Activated naive CD4-positive, alpha-beta T cell treated with anti-CD3 and anti-CD28 coated beads, Interleukin-2, amount 10 ng/mL, durations not matched to agents 7 days and 5 days (primary cell): ENCODE results near the gene TRAPPC5.

Experiments used
- CTCF ChIA-PET: fragments of 350-600 bp; sonication (Branson Sonifier 250); formaldehyde crosslinking; loops from one replicate; lab custom pipeline; 2021; ENCODE audit warnings: antibody characterized with exemption; lab: Charles Lee
- DNase-seq: peaks from one replicate; pipeline ENCODE4 v3.0.0-alpha.2; 2020
- H3K27ac Mint-ChIP-seq: one replicate; pipeline ENCODE4 v1.8.0; 2021; ENCODE audit warnings: mild to moderate bottlenecking, moderate library complexity, mixed read lengths
- H3K27me3 Mint-ChIP-seq: one replicate; pipeline ENCODE4 v1.8.0; 2021; ENCODE audit warnings: mild to moderate bottlenecking, mixed read lengths
- H3K36me3 Mint-ChIP-seq: one replicate; pipeline ENCODE4 v1.8.0; 2021; ENCODE audit warnings: mixed read lengths
- H3K4me1 Mint-ChIP-seq: one replicate; pipeline ENCODE4 v1.8.0; 2021; ENCODE audit warnings: mixed read lengths
- H3K4me3 Mint-ChIP-seq: one replicate; pipeline ENCODE4 v1.8.0; 2021; ENCODE audit warnings: mild to moderate bottlenecking, moderate library complexity, mixed read lengths
- H3K9me3 Mint-ChIP-seq: one replicate; pipeline ENCODE4 v1.8.0; 2021; ENCODE audit warnings: mixed read lengths

TRAPPC5 gene

DNA sequence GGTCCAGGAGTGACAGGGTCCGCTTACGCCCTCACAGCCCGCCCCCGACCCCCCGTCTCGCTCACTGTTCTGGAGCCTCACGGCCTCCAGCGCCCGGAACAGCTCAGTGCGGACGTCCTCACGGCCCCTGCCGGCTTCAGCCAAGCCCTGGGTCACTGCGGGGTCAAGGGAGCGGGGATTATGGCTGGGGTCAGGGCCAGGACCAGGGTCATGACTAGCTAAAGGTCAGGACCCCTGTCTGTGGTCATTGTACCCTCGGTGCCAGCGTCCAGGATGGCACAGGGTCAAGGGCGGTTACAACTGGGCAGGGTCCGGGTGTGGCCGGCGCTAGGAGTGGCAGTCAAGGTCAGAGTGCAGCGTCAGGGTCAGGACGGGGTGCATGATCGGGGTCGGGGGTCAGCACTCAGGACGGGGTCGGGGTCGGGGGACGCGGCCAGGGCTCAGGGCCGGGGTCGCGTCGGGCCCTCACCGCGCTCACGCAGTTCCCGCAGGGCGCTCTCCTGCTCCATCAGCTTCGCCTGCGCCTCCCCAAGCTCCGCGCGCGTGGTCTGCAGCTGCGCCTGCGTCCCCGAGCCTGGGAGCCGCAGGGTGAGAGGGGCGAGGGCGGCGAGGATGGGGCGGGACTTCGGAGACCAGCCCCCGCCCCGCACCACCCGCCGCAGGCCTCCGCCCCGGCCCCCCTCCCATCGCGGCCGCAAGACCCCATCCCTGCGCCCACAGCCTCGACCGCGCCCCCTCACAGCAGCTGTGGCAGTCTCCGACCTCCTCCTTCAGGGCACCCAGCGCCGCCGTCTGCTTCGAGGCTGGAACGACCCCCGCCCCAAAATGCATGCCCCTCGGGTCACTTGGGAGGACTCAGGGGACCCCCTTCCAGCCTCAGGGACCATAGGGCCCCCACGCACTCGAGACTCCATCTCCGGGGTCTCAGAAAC is 49.9 kb downstream of the TRAPPC5 start:
- Mint-ChIP-seq H3K27ac (no peak overlapping the region), H3K4me1 (no peaks in the 10 kb centered on the region), H3K4me3 (no peak overlapping the region), H3K36me3 (no peaks in the 10 kb centered on the region), H3K27me3 (peaks cover 72% of the 10 kb centered on the region), H3K9me3 (no peaks in the 10 kb centered on the region)
- CTCF ChIA-PET, result no interaction called here
- no peak for DNase-seq

DNA sequence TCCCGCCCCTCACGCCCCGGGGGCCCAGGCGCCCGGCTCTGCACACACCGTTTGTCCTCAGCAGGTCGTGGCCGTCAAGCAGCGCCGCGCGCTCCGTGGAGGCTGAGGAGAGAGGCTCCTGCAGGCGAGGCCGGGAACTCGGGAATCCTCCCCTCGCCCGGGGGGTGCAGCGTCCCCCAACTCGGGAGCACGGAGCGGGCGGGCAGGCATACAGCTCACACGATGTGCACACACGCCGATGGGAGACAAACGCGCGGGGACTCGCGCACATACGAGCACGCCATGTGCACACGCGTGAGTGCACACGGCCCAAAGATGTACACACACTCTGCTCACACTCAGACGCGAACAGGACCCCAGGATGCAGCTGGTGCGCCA is 50.6 kb downstream of the TRAPPC5 start:
- no peak for DNase-seq
- no peak overlapping the region for H3K4me3 Mint-ChIP-seq
- no peak overlapping the region for H3K27ac Mint-ChIP-seq
- no peaks in the 10 kb centered on the region for H3K4me1 Mint-ChIP-seq
- no peaks in the 10 kb centered on the region for H3K36me3 Mint-ChIP-seq
- H3K9me3 Mint-ChIP-seq, result no peaks in the 10 kb centered on the region
- CTCF ChIA-PET, result no interaction called here
- peaks cover 72% of the 10 kb centered on the region for H3K27me3 Mint-ChIP-seq

DNA sequence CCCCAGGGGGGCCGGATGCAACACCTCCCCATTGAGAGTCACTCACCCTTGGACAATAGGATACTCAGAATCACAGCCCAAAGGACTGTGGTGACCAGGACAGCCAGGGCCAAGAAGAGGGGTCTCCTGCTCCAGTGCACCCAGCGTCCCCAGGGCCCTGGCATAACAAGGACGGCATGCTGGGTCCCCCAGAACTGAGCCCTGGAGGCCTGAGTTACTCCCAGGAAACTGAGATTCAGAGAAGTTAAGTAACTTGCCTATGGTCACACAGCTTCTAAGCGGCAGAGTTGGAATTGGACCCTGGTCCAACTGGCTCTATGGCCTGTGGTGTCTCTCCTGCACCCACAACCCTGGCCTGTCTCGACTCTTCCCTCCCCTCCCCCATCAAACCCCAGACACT is 51.0 kb downstream of the TRAPPC5 start:
- Mint-ChIP-seq H3K36me3 (no peaks in the 10 kb centered on the region), H3K9me3 (no peaks in the 10 kb centered on the region), H3K27ac (no peak overlapping the region), H3K4me1 (no peaks in the 10 kb centered on the region), H3K4me3 (no peak overlapping the region), H3K27me3 (peaks cover 75% of the 10 kb centered on the region)
- CTCF ChIA-PET, result no interaction called here
- DNase-seq, result no peak

DNA sequence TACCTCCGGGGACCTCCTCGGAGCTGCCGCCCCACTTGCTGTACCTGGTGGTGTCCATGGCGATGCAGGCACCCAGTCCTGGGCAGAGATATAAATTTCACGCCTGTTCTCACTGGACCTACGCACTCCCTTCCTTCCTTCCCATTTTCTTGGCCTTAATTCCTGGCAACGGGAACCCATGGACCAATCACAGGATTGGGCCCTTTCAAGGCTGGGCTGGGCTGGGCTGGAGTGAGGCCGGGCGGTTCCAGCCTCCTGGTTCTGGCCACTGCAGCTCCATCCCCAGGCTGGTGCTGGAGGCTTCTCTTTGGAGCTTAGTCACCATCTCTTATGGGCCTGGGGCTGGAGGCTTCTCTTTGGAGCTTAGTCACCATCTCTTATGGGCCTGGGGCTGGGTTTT is 51.4 kb downstream of the TRAPPC5 start, which contains the start of gene CLEC4G:
CLEC4G (minus strand) TSS at position 66 of the 400 bp plus-strand sequence; CDS start at position 58, 8 bp downstream.
- Mint-ChIP-seq H3K9me3 (no peaks in the 10 kb centered on the region), H3K36me3 (no peaks in the 10 kb centered on the region), H3K4me3 (no peak within 1 kb of the TSS), H3K27ac (no peak within 1 kb of the TSS), H3K27me3 (peaks cover 78% of the 10 kb centered on the region), H3K4me1 (no peaks in the 10 kb centered on the region)
- CTCF ChIA-PET, result no interaction called here
- no peak for DNase-seq

DNA sequence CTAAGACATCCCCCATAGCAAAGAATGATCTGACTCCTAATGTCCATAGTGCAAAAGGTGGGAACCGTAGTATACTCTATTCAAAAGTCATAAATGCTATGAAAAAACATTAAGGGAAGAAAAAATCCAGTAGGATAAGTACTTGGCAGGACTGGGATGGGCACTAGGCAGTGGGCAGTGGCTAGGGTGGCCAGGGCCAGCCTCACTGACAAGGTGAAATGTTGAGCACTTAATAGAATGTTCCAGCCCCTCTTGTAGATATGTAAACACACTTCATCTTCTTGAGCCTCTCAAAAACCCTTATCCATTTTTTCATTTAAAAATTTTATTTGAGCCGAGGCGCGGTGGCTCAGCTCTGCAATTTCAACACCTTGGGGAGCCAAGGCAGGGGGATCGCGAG is 52.7 kb downstream of the TRAPPC5 start:
- Mint-ChIP-seq H3K9me3 (no peaks in the 10 kb centered on the region), H3K4me3 (no peak overlapping the region), H3K4me1 (no peaks in the 10 kb centered on the region), H3K36me3 (no peaks in the 10 kb centered on the region), H3K27ac (no peak overlapping the region), H3K27me3 (peaks cover 68% of the 10 kb centered on the region)
- CTCF ChIA-PET, result no interaction called here
- DNase-seq, result no peak

DNA sequence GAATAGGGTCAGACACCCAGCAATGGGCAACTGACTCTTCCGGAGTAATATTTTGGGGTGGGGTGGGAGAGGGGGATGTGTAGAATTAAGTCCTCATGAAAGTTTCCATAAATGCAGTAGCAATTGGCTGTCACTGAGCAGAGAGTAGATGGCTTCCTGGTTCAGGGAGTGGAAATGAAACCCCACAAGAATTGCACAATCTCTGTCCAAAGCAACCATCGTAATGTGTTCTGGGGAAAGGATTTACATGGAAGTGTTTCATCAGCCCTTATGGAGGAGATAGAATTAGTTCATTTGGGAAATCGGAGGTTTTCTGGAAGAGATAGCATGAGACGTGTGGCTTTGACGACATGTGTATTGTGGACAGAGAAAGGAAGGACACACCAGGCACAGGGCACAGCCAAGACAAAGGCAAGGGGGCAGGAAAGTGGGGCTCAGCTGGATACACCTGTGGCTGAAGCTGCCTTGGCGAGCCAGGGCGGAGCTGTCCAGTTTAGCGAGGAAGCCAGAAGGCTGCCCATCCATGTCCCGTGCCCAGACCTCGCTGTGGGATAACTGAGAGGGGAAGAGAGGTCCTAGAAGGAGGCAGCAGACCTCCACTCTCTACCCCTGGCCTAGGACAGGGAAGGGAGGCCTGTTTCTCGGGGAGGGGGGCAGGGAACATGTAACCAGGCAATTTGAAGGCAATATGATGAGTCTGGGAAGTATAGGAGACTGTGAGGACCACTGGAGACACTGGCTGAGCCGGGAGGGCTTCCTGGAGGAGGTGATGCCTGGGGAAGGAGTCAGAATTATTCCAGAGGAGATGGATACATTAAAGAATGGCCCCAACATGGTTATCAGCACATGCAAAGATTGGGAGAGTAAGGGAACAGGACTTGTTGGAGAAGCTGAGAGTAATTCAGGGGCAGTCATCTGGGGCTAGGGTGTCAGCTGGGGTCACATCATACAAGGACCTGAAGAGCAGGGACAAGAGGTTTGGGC is 53.9 kb downstream of the TRAPPC5 start:
- no peaks in the 10 kb centered on the region for H3K4me1 Mint-ChIP-seq
- no peaks in the 10 kb centered on the region for H3K36me3 Mint-ChIP-seq
- no peak overlapping the region for H3K4me3 Mint-ChIP-seq
- no peak overlapping the region for H3K27ac Mint-ChIP-seq
- H3K9me3 Mint-ChIP-seq, result no peaks in the 10 kb centered on the region
- H3K27me3 Mint-ChIP-seq, result peaks cover 60% of the 10 kb centered on the region
- DNase-seq, result no peak
- CTCF ChIA-PET, result no interaction called here

DNA sequence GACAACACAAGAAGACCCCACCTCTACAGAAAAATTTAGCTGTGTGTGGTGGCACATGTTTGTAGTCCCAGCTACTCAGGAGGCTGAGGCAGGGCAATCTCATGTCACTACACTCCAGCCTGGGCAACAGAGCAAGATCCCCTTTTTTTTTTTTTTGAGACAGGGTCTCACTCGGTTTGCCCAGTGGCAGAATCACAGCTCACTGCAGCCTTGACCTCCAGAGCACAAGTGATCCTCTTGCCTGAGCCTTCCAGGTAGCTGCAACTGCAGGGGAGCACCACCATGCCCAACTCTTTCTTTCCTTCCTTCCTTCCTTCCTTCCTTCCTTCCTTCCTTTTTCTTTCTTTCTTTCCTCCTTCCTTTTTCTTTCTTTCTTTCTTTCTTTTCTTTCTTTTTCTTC is 55.5 kb downstream of the TRAPPC5 start:
- H3K36me3 Mint-ChIP-seq, result no peaks in the 10 kb centered on the region
- peaks cover 53% of the 10 kb centered on the region for H3K27me3 Mint-ChIP-seq
- CTCF ChIA-PET, result no interaction called here
- DNase-seq, result no peak
- no peak overlapping the region for H3K4me3 Mint-ChIP-seq
- no peaks in the 10 kb centered on the region for H3K9me3 Mint-ChIP-seq
- no peaks in the 10 kb centered on the region for H3K4me1 Mint-ChIP-seq
- no peak overlapping the region for H3K27ac Mint-ChIP-seq

DNA sequence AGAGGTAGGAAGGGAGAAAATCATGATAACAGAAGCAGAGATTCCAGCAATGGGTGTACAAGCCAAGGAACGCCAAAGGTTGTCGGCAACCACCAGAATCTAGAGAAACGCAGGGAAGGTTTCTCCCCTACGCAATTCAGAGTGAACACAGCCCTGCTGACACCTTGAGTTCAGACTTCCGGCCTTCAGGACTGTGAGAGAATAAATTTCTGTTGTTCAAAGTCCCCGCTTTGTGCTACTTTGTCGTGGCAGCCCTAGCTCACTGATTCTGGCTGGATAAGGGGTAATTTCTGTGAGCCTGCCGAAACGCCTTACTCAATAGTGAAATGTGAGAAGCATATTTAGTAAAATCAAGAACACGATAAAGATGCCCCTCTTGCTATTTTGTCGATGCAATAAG is 56.6 kb downstream of the TRAPPC5 start:
- Mint-ChIP-seq H3K4me1 (no peaks in the 10 kb centered on the region), H3K9me3 (no peaks in the 10 kb centered on the region), H3K27ac (no peak overlapping the region), H3K36me3 (no peaks in the 10 kb centered on the region), H3K27me3 (peaks cover 47% of the 10 kb centered on the region), H3K4me3 (no peak overlapping the region)
- DNase-seq, result no peak
- CTCF ChIA-PET, result no interaction called here
